ENCODE measurements around the gene PABPN1L.

The PABPN1L gene

GRCh38 chr16:88866151-88866920, at the start of gene PABPN1L:
TSS of gene PABPN1L (minus strand) at chr16:88866660. CDS start at chr16:88866606, 54 bp downstream.
- no peak for DNase-seq (ENCODE audit: low spot score)

- no peak for DNase-seq (ENCODE audit: low spot score)
These were observed 49.3 kb upstream of the PABPN1L start for GRCh38 chr16:88915639-88916327.

GRCh38 chr16:88914750-88915368, 48.4 kb upstream of the PABPN1L start:
- DNase-seq (ENCODE audit: low spot score): no peak

GRCh38 chr16:88913870-88914269, 47.4 kb upstream of the PABPN1L start:
- no peak for DNase-seq (ENCODE audit: low spot score)

- DNase-seq (ENCODE audit: low spot score): no peak
These were observed 46.6 kb upstream of the PABPN1L start for GRCh38 chr16:88913001-88913612.

GRCh38 chr16:88912556-88912955, 46.1 kb upstream of the PABPN1L start:
- no peak for DNase-seq (ENCODE audit: low spot score)

- DNase-seq (ENCODE audit: low spot score): no peak
These were observed 45.5 kb upstream of the PABPN1L start for GRCh38 chr16:88911946-88912310.

- no peak for DNase-seq (ENCODE audit: low spot score)
These were observed 44.9 kb upstream of the PABPN1L start for GRCh38 chr16:88911136-88911945.

GRCh38 chr16:88910284-88911135, 44.0 kb upstream of the PABPN1L start:
- no peak for DNase-seq (ENCODE audit: low spot score)

GRCh38 chr16:88909431-88910210, 43.2 kb upstream of the PABPN1L start:
- DNase-seq (ENCODE audit: low spot score): no peak

GRCh38 chr16:88908307-88908706, 41.8 kb upstream of the PABPN1L start:
- no peak for DNase-seq (ENCODE audit: low spot score)

- no peak for DNase-seq (ENCODE audit: low spot score)
These were observed 41.3 kb upstream of the PABPN1L start for GRCh38 chr16:88907768-88908167.

- no peak for DNase-seq (ENCODE audit: low spot score)
These were observed 40.2 kb upstream of the PABPN1L start for GRCh38 chr16:88906535-88907105.

GRCh38 chr16:88906020-88906419, 39.6 kb upstream of the PABPN1L start:
- no peak for DNase-seq (ENCODE audit: low spot score)

- DNase-seq (ENCODE audit: low spot score): no peak
These were observed 39.1 kb upstream of the PABPN1L start for GRCh38 chr16:88905563-88905962.

- DNase-seq (ENCODE audit: low spot score): no peak
These were observed 38.4 kb upstream of the PABPN1L start for GRCh38 chr16:88904676-88905365.

GRCh38 chr16:88903267-88903666, 36.8 kb upstream of the PABPN1L start:
- DNase-seq (ENCODE audit: low spot score): no peak

- no peak for DNase-seq (ENCODE audit: low spot score)
These were observed 36.3 kb upstream of the PABPN1L start for GRCh38 chr16:88902744-88903143.

GRCh38 chr16:88901718-88902337, 35.4 kb upstream of the PABPN1L start:
- no peak for DNase-seq (ENCODE audit: low spot score)

All from HuH-7 (cell line).